WTC11 (cell line): Measurements from ENCODE around the gene RBP3. TPM values are rescaled to one million over a fixed set of nuclear protein-coding genes. Genes with fewer than 3 reads are reported as not detected.

Experiments
- ATAC-seq: fragments of 200-7000 bp; cut with Tn5 transposase; 2 replicates; pipeline ENCODE4 v1.10.0; 2021; ENCODE audit warnings: mild to moderate bottlenecking, moderate library complexity
- CTCF ChIA-PET: fragments of 300-600 bp; sonication (Branson Sonifier 250); formaldehyde crosslinking; loops from one replicate; lab custom pipeline; 2021; ENCODE audit warnings: antibody characterized with exemption; lab: Charles Lee
- POLR2A ChIA-PET: fragments of 350-600 bp; sonication (Branson Sonifier 250); formaldehyde crosslinking; loops from one replicate; lab custom pipeline; 2021; ENCODE audit warnings: antibody characterized with exemption; lab: Charles Lee
- DNase-seq: peaks from one replicate; pipeline ENCODE4 v3.0.0; 2021; ENCODE audit warnings: low spot score
- H3K27ac Mint-ChIP-seq: 2 replicates; pipeline ENCODE4 v1.8.0; 2021; ENCODE audit warnings: mixed read lengths
- H3K27me3 Mint-ChIP-seq: 2 replicates; pipeline ENCODE4 v1.8.0; 2021; ENCODE audit warnings: low read depth, mild to moderate bottlenecking, moderate library complexity, mixed read lengths
- H3K36me3 Mint-ChIP-seq: 2 replicates; pipeline ENCODE4 v1.8.0; 2021; ENCODE audit warnings: mixed read lengths
- H3K4me1 Mint-ChIP-seq: 2 replicates; pipeline ENCODE4 v1.8.0; 2022; ENCODE audit warnings: mixed read lengths
- H3K4me3 Mint-ChIP-seq: 2 replicates; pipeline ENCODE4 v1.8.0; 2021; ENCODE audit warnings: mild to moderate bottlenecking, moderate library complexity, mixed read lengths
- H3K9me3 Mint-ChIP-seq: 2 replicates; pipeline ENCODE4 v1.8.0; 2021; ENCODE audit warnings: mixed read lengths
- E2F1 ChIP-seq: sonication (generic); formaldehyde crosslinking; IDR thresholded peaks from 2 replicates; pipeline ENCODE4 v1.8.0; 2022; ENCODE audit warnings: mild to moderate bottlenecking, missing genetic modification reagents
- ETV6 ChIP-seq: sonication (generic); formaldehyde crosslinking; IDR thresholded peaks from 2 replicates; pipeline ENCODE4 v1.8.1; 2022; ENCODE audit warnings: mild to moderate bottlenecking, missing genetic modification reagents
- FOXP1 ChIP-seq: sonication (generic); formaldehyde crosslinking; IDR thresholded peaks from 2 replicates; pipeline ENCODE4 v1.8.0; 2022; ENCODE audit warnings: missing genetic modification reagents, mild to moderate bottlenecking, moderate library complexity, borderline replicate concordance
- GRHL2 ChIP-seq: fragments of 250-450 bp; sonication (Bioruptor Pico); IDR thresholded peaks from 2 replicates; pipeline ENCODE4 v1.8.0; 2022; ENCODE audit warnings: mild to moderate bottlenecking, moderate library complexity; ENCODE audit not compliant: insufficient replicate concordance, severe bottlenecking
- HMGXB4 ChIP-seq: sonication (generic); formaldehyde crosslinking; IDR thresholded peaks from 2 replicates; pipeline ENCODE4 v1.8.1; 2023; ENCODE audit warnings: mild to moderate bottlenecking, moderate library complexity, missing genetic modification reagents
- JAZF1 ChIP-seq: fragments of 250-450 bp; sonication (Bioruptor Pico); IDR thresholded peaks from 2 replicates; pipeline ENCODE4 v1.9.0; 2021; ENCODE audit warnings: moderate library complexity, mild to moderate bottlenecking, inconsistent platforms
- JUN ChIP-seq: sonication (generic); formaldehyde crosslinking; IDR thresholded peaks from 2 replicates; pipeline ENCODE4 v1.8.0; 2023; ENCODE audit warnings: mild to moderate bottlenecking, missing genetic modification reagents
- MYBL2 ChIP-seq: sonication (generic); formaldehyde crosslinking; IDR thresholded peaks from 2 replicates; pipeline ENCODE4 v1.8.1; 2023; ENCODE audit warnings: mild to moderate bottlenecking, moderate library complexity, missing genetic modification reagents
- NR2C2 ChIP-seq: sonication (generic); formaldehyde crosslinking; IDR thresholded peaks from 2 replicates; pipeline ENCODE4 v1.8.0; 2022; ENCODE audit warnings: mild to moderate bottlenecking, missing genetic modification reagents
- TCF7 ChIP-seq: sonication (generic); formaldehyde crosslinking; IDR thresholded peaks from 2 replicates; pipeline ENCODE4 v1.8.0; 2022; ENCODE audit warnings: mild to moderate bottlenecking, low read depth, missing genetic modification reagents, moderate library complexity
- TEAD4 ChIP-seq: sonication (generic); formaldehyde crosslinking; IDR thresholded peaks from 2 replicates; pipeline ENCODE4 v1.8.0; 2022; ENCODE audit warnings: mild to moderate bottlenecking, missing genetic modification reagents
- USF2 ChIP-seq: sonication (generic); formaldehyde crosslinking; IDR thresholded peaks from 2 replicates; pipeline ENCODE4 v1.8.1; 2023; ENCODE audit warnings: mild to moderate bottlenecking, missing genetic modification reagents, moderate library complexity
- ZNF423 ChIP-seq: fragments of 250-450 bp; sonication (Bioruptor Pico); IDR thresholded peaks from 2 replicates; pipeline ENCODE4 v2.1.2; 2022; ENCODE audit warnings: mild to moderate bottlenecking, moderate library complexity
- ZNF512 ChIP-seq: sonication (generic); formaldehyde crosslinking; IDR thresholded peaks from 2 replicates; pipeline ENCODE4 v1.8.1; 2022; ENCODE audit warnings: missing genetic modification reagents, borderline replicate concordance
- total RNA-seq: library from RNA; stranded (reverse); gene quantifications from 3 replicates; pipeline ENCODE4 v1.2.3, GENCODE V29; 2021
- TF ChIP-seq, protein P1 (sequence below): sonication (generic); formaldehyde crosslinking; IDR thresholded peaks from 2 replicates; pipeline ENCODE4 v1.8.0; 2023; ENCODE audit warnings: missing genetic modification reagents, mild to moderate bottlenecking, borderline replicate concordance
- TF ChIP-seq, protein P2 (sequence below): fragments of 250-450 bp; sonication (Bioruptor Pico); conservative IDR thresholded peaks from 2 replicates; pipeline ENCODE4 v1.9.0; 2021; ENCODE audit warnings: mild to moderate bottlenecking

The RBP3 gene
- total RNA-seq, 1 experiment from 2014 or later, result not detected

- no peak for TF ChIP-seq FOXP1 (CRISPR knock-in tag)
- no peak for TF ChIP-seq JAZF1 (CRISPR knock-in tag)
- TF ChIP-seq E2F1 (CRISPR knock-in tag), result no peak
- TF ChIP-seq GRHL2 (CRISPR knock-in tag), result no peak
- TF ChIP-seq MYBL2 (CRISPR knock-in tag), result no peak
- TF ChIP-seq, protein P1, sequence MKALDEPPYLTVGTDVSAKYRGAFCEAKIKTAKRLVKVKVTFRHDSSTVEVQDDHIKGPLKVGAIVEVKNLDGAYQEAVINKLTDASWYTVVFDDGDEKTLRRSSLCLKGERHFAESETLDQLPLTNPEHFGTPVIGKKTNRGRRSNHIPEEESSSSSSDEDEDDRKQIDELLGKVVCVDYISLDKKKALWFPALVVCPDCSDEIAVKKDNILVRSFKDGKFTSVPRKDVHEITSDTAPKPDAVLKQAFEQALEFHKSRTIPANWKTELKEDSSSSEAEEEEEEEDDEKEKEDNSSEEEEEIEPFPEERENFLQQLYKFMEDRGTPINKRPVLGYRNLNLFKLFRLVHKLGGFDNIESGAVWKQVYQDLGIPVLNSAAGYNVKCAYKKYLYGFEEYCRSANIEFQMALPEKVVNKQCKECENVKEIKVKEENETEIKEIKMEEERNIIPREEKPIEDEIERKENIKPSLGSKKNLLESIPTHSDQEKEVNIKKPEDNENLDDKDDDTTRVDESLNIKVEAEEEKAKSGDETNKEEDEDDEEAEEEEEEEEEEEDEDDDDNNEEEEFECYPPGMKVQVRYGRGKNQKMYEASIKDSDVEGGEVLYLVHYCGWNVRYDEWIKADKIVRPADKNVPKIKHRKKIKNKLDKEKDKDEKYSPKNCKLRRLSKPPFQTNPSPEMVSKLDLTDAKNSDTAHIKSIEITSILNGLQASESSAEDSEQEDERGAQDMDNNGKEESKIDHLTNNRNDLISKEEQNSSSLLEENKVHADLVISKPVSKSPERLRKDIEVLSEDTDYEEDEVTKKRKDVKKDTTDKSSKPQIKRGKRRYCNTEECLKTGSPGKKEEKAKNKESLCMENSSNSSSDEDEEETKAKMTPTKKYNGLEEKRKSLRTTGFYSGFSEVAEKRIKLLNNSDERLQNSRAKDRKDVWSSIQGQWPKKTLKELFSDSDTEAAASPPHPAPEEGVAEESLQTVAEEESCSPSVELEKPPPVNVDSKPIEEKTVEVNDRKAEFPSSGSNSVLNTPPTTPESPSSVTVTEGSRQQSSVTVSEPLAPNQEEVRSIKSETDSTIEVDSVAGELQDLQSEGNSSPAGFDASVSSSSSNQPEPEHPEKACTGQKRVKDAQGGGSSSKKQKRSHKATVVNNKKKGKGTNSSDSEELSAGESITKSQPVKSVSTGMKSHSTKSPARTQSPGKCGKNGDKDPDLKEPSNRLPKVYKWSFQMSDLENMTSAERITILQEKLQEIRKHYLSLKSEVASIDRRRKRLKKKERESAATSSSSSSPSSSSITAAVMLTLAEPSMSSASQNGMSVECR (CRISPR knock-in tag), result no peak
- TF ChIP-seq NR2C2 (CRISPR knock-in tag), result no peak
- TF ChIP-seq ZNF512 (CRISPR knock-in tag), result no peak
- TF ChIP-seq ETV6 (CRISPR knock-in tag), result no peak
- TF ChIP-seq, all 79 proteins: peak for 0
These were observed 11.6 kb upstream of the RBP3 start (continued) for GRCh38 chr10:47336387-47337134.

- no peak overlapping the region for H3K27ac Mint-ChIP-seq
- ATAC-seq (no peak), DNase-seq (no peak)
- no peaks in the 10 kb centered on the region for H3K27me3 Mint-ChIP-seq
- ChIA-PET CTCF (no interaction called here), POLR2A (no interaction called here)
- peaks cover 8% of the 10 kb centered on the region for H3K4me1 Mint-ChIP-seq
- H3K36me3 Mint-ChIP-seq, result no peaks in the 10 kb centered on the region
- H3K4me3 Mint-ChIP-seq, result no peak overlapping the region
- TF ChIP-seq ZNF423 (CRISPR knock-in tag) (no peak), TEAD4 (CRISPR knock-in tag) (no peak), USF2 (CRISPR knock-in tag) (no peak), HMGXB4 (CRISPR knock-in tag) (no peak), JUN (CRISPR knock-in tag) (no peak), E2F1 (CRISPR knock-in tag) (no peak), TCF7 (no peak)
- TF ChIP-seq, protein P2, sequence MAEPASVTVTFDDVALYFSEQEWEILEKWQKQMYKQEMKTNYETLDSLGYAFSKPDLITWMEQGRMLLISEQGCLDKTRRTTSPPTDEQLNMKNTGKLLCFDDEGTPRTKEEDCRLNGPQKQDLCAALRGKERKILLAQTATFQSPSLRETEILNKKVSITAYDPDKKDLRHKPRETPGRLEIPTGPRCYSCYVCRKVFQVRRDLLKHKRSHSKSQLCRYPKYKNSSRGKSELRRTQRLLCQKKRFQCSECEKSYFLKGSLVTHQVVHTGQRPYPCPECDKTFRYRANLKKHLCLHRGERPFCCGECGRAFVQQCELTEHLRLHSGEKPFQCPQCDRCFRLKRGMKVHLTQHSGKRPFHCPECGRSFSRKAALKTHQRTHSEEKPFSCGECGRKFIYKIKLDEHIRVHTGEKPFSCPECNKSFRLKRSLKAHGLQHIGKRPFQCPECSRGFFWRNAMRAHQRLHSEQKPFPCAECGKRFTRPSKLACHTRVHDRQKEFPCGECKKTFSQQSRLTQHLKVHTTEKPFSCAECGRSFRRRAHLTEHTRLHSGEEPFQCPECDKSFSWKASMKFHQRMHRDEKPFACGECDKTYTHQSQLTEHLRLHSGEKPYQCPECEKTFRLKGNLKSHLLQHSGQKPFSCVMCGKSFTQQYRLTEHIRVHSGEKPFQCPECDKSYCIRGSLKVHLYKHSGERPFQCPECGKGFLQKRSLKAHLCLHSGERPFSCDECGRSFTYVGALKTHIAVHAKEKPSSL (CRISPR knock-in tag), result no peak
- H3K9me3 Mint-ChIP-seq, result no peaks in the 10 kb centered on the region
These were observed 10.9 kb upstream of the RBP3 start for GRCh38 chr10:47337310-47337709.
